ENCODE data around the gene PCDHGA9. TPM values are rescaled to one million over a fixed set of nuclear protein-coding genes. Genes with fewer than 3 reads are reported as not detected.

Gene PCDHGA9
- total and polyA plus RNA-seq, 2 donors from 2014 or later = 0.54 to 7.6 TPM

DNA sequence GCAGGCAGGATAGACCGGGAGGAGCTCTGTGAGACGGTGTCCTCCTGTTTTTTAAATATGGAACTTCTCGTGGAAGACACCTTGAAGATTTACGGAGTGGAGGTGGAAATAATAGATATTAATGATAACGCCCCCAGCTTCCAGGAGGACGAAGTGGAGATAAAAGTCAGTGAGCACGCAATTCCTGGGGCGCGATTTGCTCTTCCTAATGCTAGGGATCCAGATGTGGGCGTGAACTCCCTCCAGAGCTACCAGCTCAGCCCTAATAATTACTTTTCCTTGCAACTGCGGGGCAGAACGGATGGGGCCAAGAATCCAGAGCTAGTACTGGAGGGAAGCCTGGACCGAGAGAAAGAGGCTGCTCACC is 18.9 kb downstream of the PCDHGA9 start:
- Histone ChIP-seq H3K36me3 (ENCODE audit: control insufficient read depth in 2 of 3, insufficient read depth in 3 of 3, low read length in 3 of 3) (no peaks in the 10 kb centered on the region), H3K27me3 (ENCODE audit: control insufficient read depth, insufficient read depth, low read length) (no peaks in the 10 kb centered on the region), H3K9me3 (ENCODE audit: control insufficient read depth in 2 of 3, insufficient read depth in 1 of 3, low read length in 3 of 3) (peaks cover 7 to 79% (median 45%) of the 10 kb centered on the region in 3 donors), H3K9ac (ENCODE audit: low read length in 3 of 3) (no peak overlapping the region), H3K4me3 (ENCODE audit: low read length in 3 of 3) (peak overlapping the region in 2 of 3 donors; percentile 14 to 15), H3K4me1 (ENCODE audit: control insufficient read depth in 2 of 3, insufficient read depth in 2 of 3, low read depth in 1 of 3, low read length in 3 of 3) (no peaks in the 10 kb centered on the region), H3K27ac (ENCODE audit: low read depth in 2 of 2, low read length in 2 of 2) (no peak overlapping the region)
- intact Hi-C loops (cut with DNase I) = no loop called here
- TF ChIP-seq, protein P1, sequence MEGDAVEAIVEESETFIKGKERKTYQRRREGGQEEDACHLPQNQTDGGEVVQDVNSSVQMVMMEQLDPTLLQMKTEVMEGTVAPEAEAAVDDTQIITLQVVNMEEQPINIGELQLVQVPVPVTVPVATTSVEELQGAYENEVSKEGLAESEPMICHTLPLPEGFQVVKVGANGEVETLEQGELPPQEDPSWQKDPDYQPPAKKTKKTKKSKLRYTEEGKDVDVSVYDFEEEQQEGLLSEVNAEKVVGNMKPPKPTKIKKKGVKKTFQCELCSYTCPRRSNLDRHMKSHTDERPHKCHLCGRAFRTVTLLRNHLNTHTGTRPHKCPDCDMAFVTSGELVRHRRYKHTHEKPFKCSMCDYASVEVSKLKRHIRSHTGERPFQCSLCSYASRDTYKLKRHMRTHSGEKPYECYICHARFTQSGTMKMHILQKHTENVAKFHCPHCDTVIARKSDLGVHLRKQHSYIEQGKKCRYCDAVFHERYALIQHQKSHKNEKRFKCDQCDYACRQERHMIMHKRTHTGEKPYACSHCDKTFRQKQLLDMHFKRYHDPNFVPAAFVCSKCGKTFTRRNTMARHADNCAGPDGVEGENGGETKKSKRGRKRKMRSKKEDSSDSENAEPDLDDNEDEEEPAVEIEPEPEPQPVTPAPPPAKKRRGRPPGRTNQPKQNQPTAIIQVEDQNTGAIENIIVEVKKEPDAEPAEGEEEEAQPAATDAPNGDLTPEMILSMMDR (IDR thresholded peaks at IDR 0.05; ENCODE audit: borderline replicate concordance, extremely low read depth, insufficient read depth) = no peak
- no peak for FAIRE-seq
- DNase-seq = no peak

DNA sequence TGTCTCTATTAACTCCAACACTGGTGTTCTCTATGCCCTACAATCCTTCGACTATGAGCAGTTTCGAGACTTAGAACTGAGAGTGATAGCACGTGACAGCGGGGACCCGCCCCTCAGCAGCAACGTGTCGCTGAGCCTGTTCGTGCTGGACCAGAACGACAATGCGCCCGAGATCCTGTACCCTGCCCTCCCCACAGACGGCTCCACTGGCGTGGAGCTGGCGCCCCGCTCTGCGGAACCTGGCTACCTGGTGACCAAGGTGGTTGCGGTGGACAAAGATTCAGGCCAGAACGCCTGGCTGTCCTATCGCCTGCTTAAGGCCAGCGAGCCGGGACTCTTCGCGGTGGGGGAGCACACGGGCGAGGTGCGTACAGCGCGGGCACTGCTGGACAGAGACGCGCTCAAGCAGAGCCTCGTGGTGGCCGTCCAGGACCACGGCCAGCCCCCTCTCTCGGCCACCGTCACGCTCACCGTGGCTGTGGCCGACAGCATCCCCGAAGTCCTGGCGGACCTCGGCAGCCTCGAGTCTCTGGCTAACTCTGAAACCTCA is 20.2 kb downstream of the PCDHGA9 start:
- Histone ChIP-seq H3K4me3 (ENCODE audit: low read length in 3 of 3) (no peak overlapping the region), H3K27me3 (ENCODE audit: control insufficient read depth, insufficient read depth, low read length) (no peaks in the 10 kb centered on the region), H3K9me3 (ENCODE audit: control insufficient read depth in 2 of 3, insufficient read depth in 1 of 3, low read length in 3 of 3) (peaks cover 9 to 92% (median 53%) of the 10 kb centered on the region in 3 donors), H3K27ac (ENCODE audit: low read depth in 2 of 2, low read length in 2 of 2) (no peak overlapping the region), H3K4me1 (ENCODE audit: control insufficient read depth in 2 of 3, insufficient read depth in 2 of 3, low read depth in 1 of 3, low read length in 3 of 3) (no peaks in the 10 kb centered on the region), H3K9ac (ENCODE audit: low read length in 3 of 3) (no peak overlapping the region), H3K36me3 (ENCODE audit: control insufficient read depth in 2 of 3, insufficient read depth in 3 of 3, low read length in 3 of 3) (no peaks in the 10 kb centered on the region)
- intact Hi-C loops (cut with DNase I) = no loop called here
- no peak for FAIRE-seq
- no peak for DNase-seq
- TF ChIP-seq, protein P1 (IDR thresholded peaks at IDR 0.05; ENCODE audit: borderline replicate concordance, extremely low read depth, insufficient read depth) = no peak

DNA sequence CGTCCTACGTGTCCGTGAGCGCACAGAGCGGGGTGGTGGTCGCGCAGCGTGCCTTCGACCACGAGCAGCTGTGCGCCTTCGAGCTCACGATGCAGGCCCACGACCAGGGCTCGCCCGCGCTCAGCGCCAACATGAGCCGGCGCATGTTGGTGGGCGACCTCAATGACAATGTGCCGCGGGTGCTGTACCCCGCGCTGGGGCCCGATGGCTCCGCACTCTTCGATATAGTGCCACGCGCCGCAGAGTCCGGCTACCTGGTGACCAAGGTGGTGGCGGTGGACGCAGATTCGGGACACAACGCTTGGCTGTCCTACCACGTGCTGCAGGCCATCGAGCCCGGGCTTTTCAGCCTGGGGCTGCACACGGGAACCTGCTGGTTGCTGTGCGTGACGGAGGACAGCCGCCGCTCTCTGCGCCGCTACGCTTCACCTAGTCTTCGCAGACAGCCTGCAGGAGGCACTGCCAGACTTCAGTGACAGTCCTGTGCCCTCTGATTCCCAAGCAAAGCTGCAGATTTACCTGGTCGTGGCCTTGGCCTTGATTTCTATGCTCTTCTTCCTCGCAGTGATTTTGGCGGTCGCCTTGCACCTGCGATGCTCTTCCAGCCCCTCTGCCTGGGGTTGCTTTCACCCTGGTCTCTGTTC is 25.3 kb downstream of the PCDHGA9 start:
- no peaks in the 10 kb centered on the region for H3K27me3 ChIP-seq (ENCODE audit: control insufficient read depth, insufficient read depth, low read length)
- FAIRE-seq (no peak), DNase-seq (no peak)
- intact Hi-C loops (cut with DNase I) = no loop called here
- no peaks in the 10 kb centered on the region for H3K4me1 ChIP-seq (ENCODE audit: control insufficient read depth in 2 of 3, insufficient read depth in 2 of 3, low read depth in 1 of 3, low read length in 3 of 3)
- no peak overlapping the region for H3K27ac ChIP-seq (ENCODE audit: low read depth in 2 of 2, low read length in 2 of 2)
- TF ChIP-seq, protein P1 (IDR thresholded peaks at IDR 0.05; ENCODE audit: borderline replicate concordance, extremely low read depth, insufficient read depth) = no peak
- no peak overlapping the region for H3K9ac ChIP-seq (ENCODE audit: low read length in 3 of 3)
- peaks cover 7 to 79% (median 33%) of the 10 kb centered on the region in 3 donors for H3K9me3 ChIP-seq (ENCODE audit: control insufficient read depth in 2 of 3, insufficient read depth in 1 of 3, low read length in 3 of 3)
- peak overlapping the region in 1 of 3 donors; percentile 19 for H3K4me3 ChIP-seq (ENCODE audit: low read length in 3 of 3)
- no peaks in the 10 kb centered on the region for H3K36me3 ChIP-seq (ENCODE audit: control insufficient read depth in 2 of 3, insufficient read depth in 3 of 3, low read length in 3 of 3)

All from kidney (tissue), 14 donors.